GM21786 (cell line): ENCODE measurements around the gene SGF29.
"Not testable (repeated sequence)": the region's sequence is repeated elsewhere in the genome, so short reads cannot be mapped to it uniquely, and the experiment has no call there.

Source experiments
- ATAC-seq: cut with Tn5 transposase; IDR thresholded peaks from one replicate; pipeline ENCODE4 v1.9.1; 2021; ENCODE audit not compliant: unreplicated experiment

SGF29 gene

DNA sequence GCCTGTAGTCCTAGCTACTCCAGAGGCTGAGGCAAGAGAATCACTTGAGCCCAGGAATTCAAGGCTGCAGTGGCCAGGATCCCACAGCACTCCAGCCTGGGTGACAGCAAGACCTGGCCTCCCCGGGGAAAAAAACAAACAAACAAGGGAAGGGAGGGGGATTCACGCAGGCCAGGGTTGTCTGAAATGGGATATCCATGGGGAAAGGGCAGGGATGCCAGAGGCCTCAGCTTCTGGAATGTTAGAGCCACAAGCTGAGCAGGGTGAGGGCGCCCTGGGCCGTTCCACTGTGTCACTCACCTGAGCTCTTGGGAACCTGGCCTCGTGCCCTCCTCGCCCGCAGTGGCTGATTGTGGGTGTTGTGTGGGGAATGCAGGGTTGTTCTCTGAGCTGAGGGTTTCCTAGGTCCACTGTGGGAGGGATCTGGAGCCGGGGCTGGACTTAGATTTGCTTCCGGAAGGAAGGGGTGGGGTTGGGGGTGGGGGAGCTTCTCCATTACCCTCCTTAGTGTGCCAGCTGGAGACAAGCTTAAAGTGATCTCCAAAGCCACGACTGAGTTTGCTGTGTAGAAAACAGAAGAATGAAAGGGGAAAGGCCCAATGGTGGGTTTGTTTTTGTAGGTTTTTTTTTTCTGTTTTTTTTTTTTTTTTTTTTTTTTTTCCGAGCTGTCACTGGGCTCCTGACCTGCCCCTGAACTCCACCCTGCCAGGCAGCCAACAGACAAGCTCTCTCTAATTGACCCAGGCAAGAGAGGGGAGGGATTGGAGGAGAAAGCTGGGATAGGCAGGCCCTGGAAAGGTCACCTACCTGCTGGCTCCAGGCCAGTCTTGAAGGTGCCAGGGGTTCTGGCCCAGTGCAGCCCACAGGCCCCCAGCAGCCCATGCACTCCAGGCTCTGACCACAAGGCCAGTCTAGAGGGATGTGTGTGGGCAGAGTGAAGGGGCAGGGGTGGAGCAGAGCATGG is 56.2 kb downstream of the SGF29 start, which contains the start of gene SULT1A1:
SULT1A1 (minus strand) TSS at position 414 of the 964 bp plus-strand sequence. CDS start 1,189 bp downstream, outside the sequence.
- ATAC-seq = no peak

DNA sequence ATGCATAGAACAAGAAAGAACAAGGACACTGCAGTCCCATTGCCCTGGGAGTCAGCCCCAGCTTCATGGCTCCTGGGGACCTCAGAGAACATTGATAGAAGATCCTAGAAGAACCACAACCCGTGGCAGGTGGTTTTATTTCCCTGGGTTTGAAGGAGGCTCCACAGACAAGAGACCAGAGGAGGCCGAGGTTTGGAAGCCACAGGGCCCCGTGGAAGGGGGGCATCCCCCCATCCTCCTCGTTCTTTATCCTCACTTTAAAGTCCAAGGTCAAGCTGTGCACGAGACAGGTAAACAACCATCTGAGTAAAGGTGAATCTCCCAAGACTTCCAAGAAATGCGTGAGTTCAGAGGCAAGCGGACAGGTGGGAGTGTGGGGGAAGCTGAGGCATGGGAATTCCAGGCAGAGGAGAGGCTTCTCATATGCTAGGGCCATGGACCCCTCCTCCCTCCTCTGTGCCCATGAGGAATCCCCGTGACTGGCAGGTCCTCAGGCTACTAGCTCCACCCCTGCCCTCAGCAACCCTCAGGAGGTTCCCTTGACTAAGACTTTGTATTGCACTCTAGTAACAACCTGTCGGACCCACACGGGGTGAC is 57.0 kb downstream of the SGF29 start:
- no peak for ATAC-seq

GRCh38 chr16:28612359-28613280 is 58.9 kb downstream of the SGF29 start:
- peak; percentile 72 for ATAC-seq

DNA sequence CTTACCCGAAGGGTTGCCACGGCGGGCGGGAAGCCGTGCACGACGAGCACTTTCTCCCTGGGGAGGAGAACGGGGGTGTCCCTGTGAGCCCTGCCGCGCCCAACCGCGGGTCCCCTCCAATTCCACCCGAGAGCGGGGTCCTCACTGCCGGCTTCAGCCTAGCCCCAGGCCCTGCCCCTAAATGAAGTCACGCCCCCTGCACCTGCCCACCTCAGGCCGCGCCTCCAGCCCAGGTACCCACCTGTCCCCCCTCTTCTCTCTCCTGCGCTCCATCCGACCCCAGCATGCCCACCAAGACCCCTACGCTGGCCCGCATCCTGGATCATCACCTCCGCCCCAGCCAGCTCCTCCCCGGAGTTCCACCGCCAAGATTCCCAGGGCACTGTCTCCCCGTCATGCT is 60.2 kb downstream of the SGF29 start:
- not testable (repeated sequence) for ATAC-seq

GRCh38 chr16:28614561-28614960 is 60.8 kb downstream of the SGF29 start:
- ATAC-seq = not testable (repeated sequence)

- not testable (repeated sequence) for ATAC-seq
Observed at GRCh38 chr16:28615486-28616223, 61.9 kb downstream of the SGF29 start.

- not testable (repeated sequence) for ATAC-seq
Observed at GRCh38 chr16:28616224-28616577, 62.5 kb downstream of the SGF29 start.

GRCh38 chr16:28616636-28617035 is 62.9 kb downstream of the SGF29 start:
- ATAC-seq = no peak

- no peak for ATAC-seq
Observed at GRCh38 chr16:28617874-28618273, 64.2 kb downstream of the SGF29 start.

GRCh38 chr16:28620316-28620715 is 66.6 kb downstream of the SGF29 start:
- not testable (repeated sequence) for ATAC-seq

- ATAC-seq = no peak
Observed at GRCh38 chr16:28621481-28622155, 67.9 kb downstream of the SGF29 start.

GRCh38 chr16:28622532-28623171 is 68.9 kb downstream of the SGF29 start:
- ATAC-seq = not testable (repeated sequence)

DNA sequence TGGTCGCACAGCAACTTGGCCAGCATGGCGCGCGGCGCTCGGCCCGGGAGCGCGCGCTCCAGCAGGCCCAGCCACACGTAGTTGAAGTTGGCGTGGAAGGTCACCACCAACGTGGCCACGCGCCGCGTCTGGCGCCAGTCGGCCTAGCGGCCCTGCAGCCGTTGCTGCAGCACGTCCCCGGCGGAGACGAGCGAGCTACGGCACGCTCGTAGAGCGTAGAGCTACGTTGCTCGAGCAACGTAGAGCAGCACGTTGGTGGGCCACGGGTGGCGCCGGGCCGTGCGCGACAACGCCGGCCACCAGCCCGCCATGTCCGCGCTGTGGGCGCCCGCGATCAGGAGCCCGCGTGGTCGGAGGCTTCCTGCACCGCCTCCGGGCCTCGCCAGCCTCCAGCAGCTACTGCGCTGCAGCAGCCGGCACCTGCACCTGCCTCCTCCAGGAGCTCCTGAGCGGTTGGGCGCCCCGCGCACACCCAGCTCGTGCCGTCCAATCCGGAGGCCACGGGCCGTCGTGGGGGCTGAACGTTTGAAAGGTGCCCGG is 69.5 kb downstream of the SGF29 start:
- no peak for ATAC-seq

GRCh38 chr16:28630905-28631304 is 77.2 kb downstream of the SGF29 start:
- ATAC-seq = not testable (repeated sequence)

GRCh38 chr16:28636093-28636823 is 82.5 kb downstream of the SGF29 start:
- not testable (repeated sequence) for ATAC-seq

GRCh38 chr16:28637765-28638164 is 84.0 kb downstream of the SGF29 start, which contains the start of gene NPIPB8:
Gene NPIPB8, plus strand, starts transcription at chr16:28638065. Its CDS starts 296 bp downstream, at chr16:28638361.
- not testable (repeated sequence) for ATAC-seq

- ATAC-seq = not testable (repeated sequence)
Observed at GRCh38 chr16:28638359-28638758, 84.6 kb downstream of the SGF29 start.

DNA sequence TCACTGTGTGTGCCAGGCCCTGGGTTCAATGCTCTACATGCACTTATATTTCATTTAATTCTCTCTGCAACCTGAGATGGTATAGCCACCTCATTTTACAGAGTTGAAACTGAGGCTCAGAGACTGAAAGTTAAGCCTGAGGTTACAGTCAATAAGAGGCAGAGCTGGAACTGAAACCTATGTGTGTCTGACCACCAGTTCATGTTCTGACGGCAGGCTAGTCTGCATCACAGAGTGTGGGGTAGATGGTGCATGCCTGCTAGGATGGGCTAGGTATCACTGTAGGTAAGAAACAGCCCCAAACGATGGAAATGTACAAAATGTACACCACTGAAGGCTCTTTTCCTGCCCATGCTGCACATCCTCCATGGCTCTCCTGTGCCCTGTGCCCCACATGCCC is 86.2 kb downstream of the SGF29 start:
- ATAC-seq = not testable (repeated sequence)
